ENCODE results near the gene C5orf15. TPM values are rescaled to one million over a fixed set of nuclear protein-coding genes. Genes with fewer than 3 reads are reported as not detected.

Gene C5orf15
- total RNA-seq, 4 donors from 2014 or later, result 29.3 to 34.4 (median 32.0) TPM

GRCh38 chr5:134001938-134002731 is 33.7 kb upstream of the C5orf15 start:
- WGBS, result 73% methylated on average over 13 of the region's 13 CpGs
- Histone ChIP-seq H3K27ac (peak overlapping the region; percentile 99), H3K27me3 (no peaks in the 10 kb centered on the region), H3K36me3 (peaks cover 6% of the 10 kb centered on the region), H3K4me3 (no peak overlapping the region), H3K4me1 (peaks cover 56% of the 10 kb centered on the region), H3K9me3 (no peaks in the 10 kb centered on the region)
- no peak for DNase-seq (ENCODE audit: low spot score in 2 of 2)
- TF ChIP-seq CTCF (IDR thresholded peaks at IDR 0.05) (no peak), POLR2A (IDR thresholded peaks at IDR 0.05) (no peak), EP300 (IDR thresholded peaks at IDR 0.05) (no peak), POLR2AphosphoS5 (IDR thresholded peaks at IDR 0.05) (no peak)

GRCh38 chr5:134000696-134001453 is 32.5 kb upstream of the C5orf15 start:
- 84% methylated on average over 10 of the region's 10 CpGs for WGBS
- Histone ChIP-seq H3K4me3 (no peak overlapping the region), H3K36me3 (peaks cover 6% of the 10 kb centered on the region), H3K27ac (no peak overlapping the region), H3K4me1 (peaks cover 65% of the 10 kb centered on the region), H3K9me3 (no peaks in the 10 kb centered on the region), H3K27me3 (no peaks in the 10 kb centered on the region)
- TF ChIP-seq CTCF (IDR thresholded peaks at IDR 0.05) (no peak), POLR2A (IDR thresholded peaks at IDR 0.05) (no peak), POLR2AphosphoS5 (IDR thresholded peaks at IDR 0.05) (no peak), EP300 (IDR thresholded peaks at IDR 0.05) (no peak)
- DNase-seq (ENCODE audit: low spot score in 2 of 2), result no peak

- TF ChIP-seq POLR2AphosphoS5 (IDR thresholded peaks at IDR 0.05), result no peak
- Histone ChIP-seq H3K9me3 (no peaks in the 10 kb centered on the region), H3K27me3 (no peaks in the 10 kb centered on the region), H3K4me1 (peaks cover 68% of the 10 kb centered on the region), H3K4me3 (no peak overlapping the region), H3K36me3 (peaks cover 6% of the 10 kb centered on the region), H3K27ac (no peak overlapping the region)
- 96% methylated on average over 4 of the region's 5 CpGs for WGBS
- no peak for DNase-seq (ENCODE audit: low spot score in 2 of 2)
Observed at GRCh38 chr5:134000091-134000511, 31.7 kb upstream of the C5orf15 start.

GRCh38 chr5:133998807-133999206 is 30.4 kb upstream of the C5orf15 start:
- Histone ChIP-seq H3K27me3 (no peaks in the 10 kb centered on the region), H3K4me1 (peaks cover 81% of the 10 kb centered on the region), H3K9me3 (no peaks in the 10 kb centered on the region), H3K4me3 (no peak overlapping the region), H3K27ac (no peak overlapping the region), H3K36me3 (peaks cover 6% of the 10 kb centered on the region)
- TF ChIP-seq POLR2A (IDR thresholded peaks at IDR 0.05) (no peak), EP300 (IDR thresholded peaks at IDR 0.05) (no peak), POLR2AphosphoS5 (IDR thresholded peaks at IDR 0.05) (no peak), CTCF (IDR thresholded peaks at IDR 0.05) (no peak)
- no peak for DNase-seq (ENCODE audit: low spot score in 2 of 2)
- 83% methylated on average over 7 of the region's 7 CpGs for WGBS

- WGBS, result 85% methylated on average over 6 of the region's 6 CpGs
- Histone ChIP-seq H3K9me3 (no peaks in the 10 kb centered on the region), H3K27me3 (no peaks in the 10 kb centered on the region), H3K27ac (no peak overlapping the region), H3K36me3 (peaks cover 6% of the 10 kb centered on the region), H3K4me3 (no peak overlapping the region), H3K4me1 (peaks cover 81% of the 10 kb centered on the region)
- TF ChIP-seq EP300 (IDR thresholded peaks at IDR 0.05) (no peak), CTCF (IDR thresholded peaks at IDR 0.05) (no peak)
- DNase-seq (ENCODE audit: low spot score in 2 of 2), result no peak
Observed at GRCh38 chr5:133998042-133998441, 29.6 kb upstream of the C5orf15 start.
